Liver (tissue), 9 donors: ENCODE results near the gene CACNB4. TPM values are rescaled to one million over a fixed set of nuclear protein-coding genes. Genes with fewer than 3 reads are reported as not detected.

ENCODE experiments used
- DNase-seq: peaks from one replicate; pipeline ENCODE4 v3.0.0-alpha.2; 2017; ENCODE audit warnings: low spot score
- H3K27ac ChIP-seq, 2 donors: one replicate each; pipeline ENCODE4 v1.7.0; 2013; ENCODE audit warnings: inconsistent platforms in 2 of 2, low read length in 2 of 2, control low read depth in 1 of 2, low read depth in 1 of 2, mild to moderate bottlenecking in 1 of 2
- H3K27me3 ChIP-seq, 4 donors: one replicate each; pipeline versions ENCODE4 v1.6.1 to v1.7.0; 2013; ENCODE audit warnings: low read length in 3 of 4, inconsistent platforms in 1 of 4, mild to moderate bottlenecking in 1 of 4, moderate library complexity in 1 of 4; ENCODE audit not compliant: control insufficient read depth in 4 of 4, insufficient read depth in 4 of 4
- H3K36me3 ChIP-seq, 4 donors: one replicate each; pipeline versions ENCODE4 v1.6.1 to v1.7.0; 2013; ENCODE audit warnings: low read length in 3 of 4, mild to moderate bottlenecking in 3 of 4, low read depth in 1 of 4, moderate library complexity in 1 of 4; ENCODE audit not compliant: control insufficient read depth in 4 of 4, insufficient read depth in 3 of 4
- H3K4me1 ChIP-seq, 4 donors: one replicate each; pipeline versions ENCODE4 v1.6.1 to v1.7.0; 2013; ENCODE audit warnings: low read length in 3 of 4, mild to moderate bottlenecking in 3 of 4, moderate library complexity in 1 of 4; ENCODE audit not compliant: control insufficient read depth in 4 of 4, insufficient read depth in 4 of 4
- H3K4me3 ChIP-seq, 3 donors: one replicate each; pipeline versions ENCODE4 v1.6.1 to v1.7.0; 2013; ENCODE audit warnings: low read length in 3 of 3, control low read depth in 1 of 3, low read depth in 1 of 3, mild to moderate bottlenecking in 1 of 3
- H3K9ac ChIP-seq, 2 donors: one replicate each; pipeline ENCODE4 v1.7.0; 2013; ENCODE audit warnings: low read length in 2 of 2, mild to moderate bottlenecking in 2 of 2, moderate library complexity in 2 of 2, control low read depth in 1 of 2, low read depth in 1 of 2
- H3K9me3 ChIP-seq, 4 donors: one replicate each; pipeline versions ENCODE4 v1.6.1 to v1.7.0; 2013; ENCODE audit warnings: low read length in 3 of 4; ENCODE audit not compliant: control insufficient read depth in 4 of 4
- FOXA1 ChIP-seq: IDR thresholded peaks from 2 replicates; pipeline ENCODE4 v1.6.1; 2016; ENCODE audit warnings: antibody characterized with exemption
- GABPA ChIP-seq, 2 donors: IDR thresholded peaks in 1 of 2; conservative IDR thresholded peaks in 1 of 2; 2 replicates each; pipeline ENCODE4 v1.6.1; 2016; ENCODE audit warnings: antibody characterized with exemption in 2 of 2, mild to moderate bottlenecking in 1 of 2, moderate library complexity in 1 of 2
- HNF4G ChIP-seq: IDR thresholded peaks from 2 replicates; pipeline ENCODE4 v1.6.1; 2016; ENCODE audit warnings: antibody characterized with exemption
- NR2F2 ChIP-seq: IDR thresholded peaks from 2 replicates; pipeline ENCODE4 v1.6.1; 2016; ENCODE audit warnings: antibody characterized with exemption
- YY1 ChIP-seq: IDR thresholded peaks from 2 replicates; pipeline ENCODE4 v1.6.1; 2016; ENCODE audit warnings: antibody characterized with exemption, mild to moderate bottlenecking
- WGBS: extraction: QIAGEN DNeasy Blood & Tissue Kit; methylation state at CpG from one replicate; pipeline ENCODE4 v1.1.7; 2013; 5-methylcytosine and 5-hydroxymethylcytosine counted together
- polyA plus RNA-seq, 2 donors: library from polyadenylated mRNA; stranded (reverse) in 1 of 2; unstranded in 1 of 2; fragments of 200-250 nt in 1 of 2; fragments of >200 nt in 1 of 2; fragmentation: Nextera tagmentation in 1 of 2; extraction: Ambion mirVana in 1 of 2; gene quantifications; one replicate each; pipeline versions ENCODE4 v1.2.1 to v1.2.3, GENCODE V29; 2013 to 2015
- total RNA-seq, 2 donors: library from RNA; depleted of rRNA; stranded (reverse); fragments of >200 nt; gene quantifications; one replicate each; pipeline ENCODE4 v1.2.3, GENCODE V29; 2014
- TF ChIP-seq, protein P1 (sequence below): IDR thresholded peaks from 2 replicates; pipeline ENCODE4 v1.6.1; 2016; ENCODE audit warnings: antibody characterized with exemption
- TF ChIP-seq, protein P2 (sequence below): fragments of 150-350 bp; IDR thresholded peaks from 2 replicates; pipeline ENCODE4 v1.5.1; 2017; ENCODE audit warnings: improper control_type of control experiment, low read depth, low read length; ENCODE audit not compliant: missing input control
- TF ChIP-seq, protein P3 (sequence below): IDR thresholded peaks from 2 replicates; pipeline ENCODE4 v1.6.1; 2016; ENCODE audit warnings: antibody characterized with exemption, mild to moderate bottlenecking
- donor health status: healthy.
- donor health status: healthy.
- donor health status: healthy.
- donor health status: healthy.
- donor health status: healthy.

Gene CACNB4
- total and polyA plus RNA-seq, 4 donors, result 0.02 to 0.50 (median 0.21) TPM

DNA sequence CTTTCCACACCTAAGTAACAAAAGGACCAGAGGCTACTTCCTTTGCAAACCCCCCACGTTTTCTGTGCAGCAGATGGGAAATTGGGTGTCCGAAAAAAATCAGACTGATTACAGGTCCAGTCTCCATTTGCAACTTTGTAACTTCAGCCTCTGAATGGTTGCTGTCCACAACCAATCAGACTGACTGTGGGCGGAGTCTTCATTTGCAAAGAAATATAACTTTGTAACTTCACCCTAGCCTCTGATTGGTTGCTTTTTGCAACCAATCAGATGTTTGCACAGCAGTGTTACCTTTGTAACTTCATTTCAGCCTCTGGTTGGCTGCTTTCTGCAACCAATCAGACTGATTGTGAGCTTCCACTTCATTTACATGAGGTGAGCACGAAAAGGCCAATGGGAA, 27.8 kb upstream of the CACNB4 start:
- WGBS, result 92% methylated on average over 4 of the region's 4 CpGs
- H3K36me3 ChIP-seq, result peaks cover 2 to 27% (median 8%) of the 10 kb centered on the region in 4 donors
- H3K4me3 ChIP-seq, result no peak overlapping the region
- TF ChIP-seq, protein P1, sequence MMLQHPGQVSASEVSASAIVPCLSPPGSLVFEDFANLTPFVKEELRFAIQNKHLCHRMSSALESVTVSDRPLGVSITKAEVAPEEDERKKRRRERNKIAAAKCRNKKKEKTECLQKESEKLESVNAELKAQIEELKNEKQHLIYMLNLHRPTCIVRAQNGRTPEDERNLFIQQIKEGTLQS, result no peak
- no peak for TF ChIP-seq NR2F2
- TF ChIP-seq, protein P2, sequence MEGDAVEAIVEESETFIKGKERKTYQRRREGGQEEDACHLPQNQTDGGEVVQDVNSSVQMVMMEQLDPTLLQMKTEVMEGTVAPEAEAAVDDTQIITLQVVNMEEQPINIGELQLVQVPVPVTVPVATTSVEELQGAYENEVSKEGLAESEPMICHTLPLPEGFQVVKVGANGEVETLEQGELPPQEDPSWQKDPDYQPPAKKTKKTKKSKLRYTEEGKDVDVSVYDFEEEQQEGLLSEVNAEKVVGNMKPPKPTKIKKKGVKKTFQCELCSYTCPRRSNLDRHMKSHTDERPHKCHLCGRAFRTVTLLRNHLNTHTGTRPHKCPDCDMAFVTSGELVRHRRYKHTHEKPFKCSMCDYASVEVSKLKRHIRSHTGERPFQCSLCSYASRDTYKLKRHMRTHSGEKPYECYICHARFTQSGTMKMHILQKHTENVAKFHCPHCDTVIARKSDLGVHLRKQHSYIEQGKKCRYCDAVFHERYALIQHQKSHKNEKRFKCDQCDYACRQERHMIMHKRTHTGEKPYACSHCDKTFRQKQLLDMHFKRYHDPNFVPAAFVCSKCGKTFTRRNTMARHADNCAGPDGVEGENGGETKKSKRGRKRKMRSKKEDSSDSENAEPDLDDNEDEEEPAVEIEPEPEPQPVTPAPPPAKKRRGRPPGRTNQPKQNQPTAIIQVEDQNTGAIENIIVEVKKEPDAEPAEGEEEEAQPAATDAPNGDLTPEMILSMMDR, result no peak
- H3K9me3 ChIP-seq, result no peaks in the 10 kb centered on the region
- H3K9ac ChIP-seq, result no peak overlapping the region
- DNase-seq, result no peak
- no peaks in the 10 kb centered on the region for H3K4me1 ChIP-seq
- H3K27ac ChIP-seq, result no peak overlapping the region
- H3K27me3 ChIP-seq, result no peaks in the 10 kb centered on the region

DNA sequence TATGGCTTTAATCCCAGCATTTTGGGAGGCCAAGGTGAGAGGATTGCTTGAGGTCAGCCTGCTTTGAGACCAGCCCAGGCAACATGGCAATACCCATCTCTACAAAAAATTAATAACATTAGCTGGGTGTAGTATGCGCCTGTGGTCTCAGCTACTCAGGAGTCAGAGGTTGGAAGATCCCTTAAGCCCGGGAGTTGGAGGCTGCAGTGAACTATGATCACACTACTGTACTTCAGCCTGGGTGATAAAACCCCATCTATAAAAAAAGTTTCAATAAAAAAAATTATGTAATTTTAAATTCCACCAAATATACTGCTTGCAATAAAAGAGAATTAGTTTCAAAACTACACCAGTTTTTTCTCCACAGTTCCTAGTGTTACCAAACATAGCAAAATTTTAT, 23.3 kb upstream of the CACNB4 start:
- TF ChIP-seq FOXA1, result no peak
- H3K9ac ChIP-seq, result no peak overlapping the region
- no peak for DNase-seq
- H3K4me1 ChIP-seq, result no peaks in the 10 kb centered on the region
- no peaks in the 10 kb centered on the region for H3K9me3 ChIP-seq
- no peaks in the 10 kb centered on the region for H3K27me3 ChIP-seq
- 92% methylated on average over 2 of the region's 2 CpGs for WGBS
- H3K27ac ChIP-seq, result no peak overlapping the region
- H3K36me3 ChIP-seq, result peaks cover 4 to 32% (median 8%) of the 10 kb centered on the region in 4 donors
- no peak overlapping the region for H3K4me3 ChIP-seq

DNA sequence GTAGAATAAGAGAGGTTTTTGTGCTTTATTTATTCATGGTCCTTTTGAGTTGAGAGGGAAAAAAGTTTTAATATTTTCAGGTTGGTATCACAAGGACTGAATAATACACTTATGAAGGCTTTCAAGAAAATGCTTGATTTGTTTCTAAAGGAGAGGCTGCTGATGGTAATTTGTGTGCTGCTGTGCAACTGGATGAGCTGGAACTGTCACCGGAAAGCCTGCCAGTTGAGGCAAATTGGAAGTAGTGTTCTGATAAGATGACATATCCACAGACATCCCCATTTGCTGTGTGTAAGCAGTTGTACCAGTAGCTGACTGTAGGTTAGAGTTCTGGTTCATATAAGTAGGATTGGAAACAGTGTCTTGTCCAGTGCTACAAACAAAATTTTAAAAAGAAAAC, 21.6 kb upstream of the CACNB4 start:
- WGBS, result 88% methylated on average over 1 of the region's 1 CpG
- peaks cover 4 to 30% (median 8%) of the 10 kb centered on the region in 4 donors for H3K36me3 ChIP-seq
- DNase-seq, result no peak

More for the DNA sequence above, 21.6 kb upstream of the CACNB4 start:
- Histone ChIP-seq H3K9ac (no peak overlapping the region), H3K27ac (no peak overlapping the region), H3K27me3 (no peaks in the 10 kb centered on the region), H3K9me3 (no peaks in the 10 kb centered on the region), H3K4me1 (no peaks in the 10 kb centered on the region), H3K4me3 (no peak overlapping the region)
- TF ChIP-seq GABPA (IDR thresholded peaks at IDR 0.05 in 1 of 2, conservative IDR thresholded peaks at IDR 0.05 in 1 of 2) (no peak), YY1 (no peak), HNF4G (no peak)
- TF ChIP-seq, protein P3, sequence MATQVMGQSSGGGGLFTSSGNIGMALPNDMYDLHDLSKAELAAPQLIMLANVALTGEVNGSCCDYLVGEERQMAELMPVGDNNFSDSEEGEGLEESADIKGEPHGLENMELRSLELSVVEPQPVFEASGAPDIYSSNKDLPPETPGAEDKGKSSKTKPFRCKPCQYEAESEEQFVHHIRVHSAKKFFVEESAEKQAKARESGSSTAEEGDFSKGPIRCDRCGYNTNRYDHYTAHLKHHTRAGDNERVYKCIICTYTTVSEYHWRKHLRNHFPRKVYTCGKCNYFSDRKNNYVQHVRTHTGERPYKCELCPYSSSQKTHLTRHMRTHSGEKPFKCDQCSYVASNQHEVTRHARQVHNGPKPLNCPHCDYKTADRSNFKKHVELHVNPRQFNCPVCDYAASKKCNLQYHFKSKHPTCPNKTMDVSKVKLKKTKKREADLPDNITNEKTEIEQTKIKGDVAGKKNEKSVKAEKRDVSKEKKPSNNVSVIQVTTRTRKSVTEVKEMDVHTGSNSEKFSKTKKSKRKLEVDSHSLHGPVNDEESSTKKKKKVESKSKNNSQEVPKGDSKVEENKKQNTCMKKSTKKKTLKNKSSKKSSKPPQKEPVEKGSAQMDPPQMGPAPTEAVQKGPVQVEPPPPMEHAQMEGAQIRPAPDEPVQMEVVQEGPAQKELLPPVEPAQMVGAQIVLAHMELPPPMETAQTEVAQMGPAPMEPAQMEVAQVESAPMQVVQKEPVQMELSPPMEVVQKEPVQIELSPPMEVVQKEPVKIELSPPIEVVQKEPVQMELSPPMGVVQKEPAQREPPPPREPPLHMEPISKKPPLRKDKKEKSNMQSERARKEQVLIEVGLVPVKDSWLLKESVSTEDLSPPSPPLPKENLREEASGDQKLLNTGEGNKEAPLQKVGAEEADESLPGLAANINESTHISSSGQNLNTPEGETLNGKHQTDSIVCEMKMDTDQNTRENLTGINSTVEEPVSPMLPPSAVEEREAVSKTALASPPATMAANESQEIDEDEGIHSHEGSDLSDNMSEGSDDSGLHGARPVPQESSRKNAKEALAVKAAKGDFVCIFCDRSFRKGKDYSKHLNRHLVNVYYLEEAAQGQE, result no peak
